ENCODE results near the gene TXNL4B.

DNA sequence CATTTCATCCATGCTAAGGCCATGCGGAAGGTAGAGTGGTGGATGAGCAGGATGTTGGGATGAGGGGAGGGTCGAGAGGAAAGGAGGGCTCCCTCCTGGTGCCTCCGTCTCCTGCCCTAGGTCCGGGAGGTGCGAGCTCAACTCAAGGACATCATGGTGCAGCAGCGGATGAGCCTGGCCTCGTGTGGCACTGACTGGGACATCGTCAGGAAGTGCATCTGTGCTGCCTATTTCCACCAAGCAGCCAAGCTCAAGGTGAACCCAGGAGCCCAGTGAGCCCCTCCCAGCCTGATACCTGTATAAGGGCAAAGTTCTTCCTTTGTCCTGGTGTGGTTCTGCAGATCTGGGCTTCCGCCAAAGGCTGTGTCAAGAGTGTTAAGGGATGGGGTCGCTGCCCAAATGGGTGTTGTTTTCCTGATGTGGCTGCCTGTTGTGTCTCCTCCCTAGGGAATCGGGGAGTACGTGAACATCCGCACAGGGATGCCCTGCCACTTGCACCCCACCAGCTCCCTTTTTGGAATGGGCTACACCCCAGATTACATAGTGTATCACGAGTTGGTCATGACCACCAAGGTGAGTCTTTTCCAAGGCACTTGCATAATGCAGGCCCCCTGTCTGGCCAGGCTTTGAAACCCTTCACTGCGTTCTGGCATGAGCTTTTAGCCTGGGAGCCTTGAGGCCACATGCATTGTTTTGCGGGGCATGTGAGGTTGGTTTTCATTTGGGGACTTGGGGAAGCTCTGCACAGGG is 15.1 kb upstream of the TXNL4B start:
- TF ChIP-seq POLR2A (IDR thresholded peaks at IDR 0.05) (no peak), POLR2AphosphoS5 (IDR thresholded peaks at IDR 0.05) (no peak)
- TF ChIP-seq, protein P1, sequence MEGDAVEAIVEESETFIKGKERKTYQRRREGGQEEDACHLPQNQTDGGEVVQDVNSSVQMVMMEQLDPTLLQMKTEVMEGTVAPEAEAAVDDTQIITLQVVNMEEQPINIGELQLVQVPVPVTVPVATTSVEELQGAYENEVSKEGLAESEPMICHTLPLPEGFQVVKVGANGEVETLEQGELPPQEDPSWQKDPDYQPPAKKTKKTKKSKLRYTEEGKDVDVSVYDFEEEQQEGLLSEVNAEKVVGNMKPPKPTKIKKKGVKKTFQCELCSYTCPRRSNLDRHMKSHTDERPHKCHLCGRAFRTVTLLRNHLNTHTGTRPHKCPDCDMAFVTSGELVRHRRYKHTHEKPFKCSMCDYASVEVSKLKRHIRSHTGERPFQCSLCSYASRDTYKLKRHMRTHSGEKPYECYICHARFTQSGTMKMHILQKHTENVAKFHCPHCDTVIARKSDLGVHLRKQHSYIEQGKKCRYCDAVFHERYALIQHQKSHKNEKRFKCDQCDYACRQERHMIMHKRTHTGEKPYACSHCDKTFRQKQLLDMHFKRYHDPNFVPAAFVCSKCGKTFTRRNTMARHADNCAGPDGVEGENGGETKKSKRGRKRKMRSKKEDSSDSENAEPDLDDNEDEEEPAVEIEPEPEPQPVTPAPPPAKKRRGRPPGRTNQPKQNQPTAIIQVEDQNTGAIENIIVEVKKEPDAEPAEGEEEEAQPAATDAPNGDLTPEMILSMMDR (IDR thresholded peaks at IDR 0.05), result no peak
